Panc1 (cell line): ENCODE measurements around the gene CD4. TPM values are rescaled to one million over a fixed set of nuclear protein-coding genes. Genes with fewer than 3 reads are reported as not detected.

Experiments used
- ATAC-seq: fragments of 200-7000 bp; cut with Tn5 transposase; 2 replicates; pipeline ENCODE4 v1.9.1; 2020; ENCODE audit warnings: mild to moderate bottlenecking, moderate library complexity
- BruUV-seq: library from RNA; stranded (reverse); fragments of 400-500 nt; replicated peaks from 2 replicates; lab custom pipeline; 2021; lab: Mats Ljungman, UMichigan
- CTCF ChIA-PET: fragments of 300-600 bp; sonication (Branson Sonifier 250); formaldehyde crosslinking; loops from one replicate; lab custom pipeline; 2022; ENCODE audit warnings: antibody characterized with exemption; lab: Charles Lee
- POLR2A ChIA-PET: fragments of 300-600 bp; sonication (Branson Sonifier 250); formaldehyde crosslinking; loops from one replicate; lab custom pipeline; 2022; ENCODE audit warnings: antibody characterized with exemption; lab: Charles Lee
- DNase-seq: peaks from one replicate; pipeline ENCODE4 v3.0.0-alpha.2; 2010; ENCODE audit warnings: low read depth, low spot score
- H3K27ac ChIP-seq: 2 replicates; pipeline ENCODE4 v1.5.1; 2011; ENCODE audit warnings: mild to moderate bottlenecking, low read length, inconsistent platforms
- H3K27me3 ChIP-seq: fragments of 200-500 bp; sonication (Bioruptor generic); 2 replicates; pipeline ENCODE4 v1.6.0; 2014; ENCODE audit warnings: low read length, inconsistent platforms; ENCODE audit not compliant: control insufficient read depth, insufficient read depth
- H3K36me3 ChIP-seq: fragments of 200-500 bp; sonication (Bioruptor generic); 2 replicates; pipeline ENCODE4 v1.5.1; 2014; ENCODE audit warnings: inconsistent platforms, mild to moderate bottlenecking, low read length, moderate library complexity; ENCODE audit not compliant: control insufficient read depth, insufficient read depth
- H3K4me1 ChIP-seq: 2 replicates; pipeline ENCODE4 v1.5.1; 2011; ENCODE audit warnings: inconsistent platforms, mild to moderate bottlenecking, low read length, moderate library complexity; ENCODE audit not compliant: control insufficient read depth, insufficient read depth
- H3K4me3 ChIP-seq, 2 experiments: 2 replicates each; pipeline ENCODE4 v1.5.1; 2011 to 2012; ENCODE audit warnings: low read depth in 2 of 2, low read length in 2 of 2, mild to moderate bottlenecking in 2 of 2, inconsistent platforms in 1 of 2, moderate library complexity in 1 of 2
- H3K9me3 ChIP-seq: fragments of 200-500 bp; sonication (Bioruptor generic); 2 replicates; pipeline ENCODE4 v1.5.1; 2014; ENCODE audit warnings: low read depth, mild to moderate bottlenecking, inconsistent platforms, low read length, moderate library complexity; ENCODE audit not compliant: control insufficient read depth, insufficient read depth
- POLR2AphosphoS5 ChIP-seq: IDR thresholded peaks from 2 replicates; pipeline ENCODE4 v1.6.1; 2012; ENCODE audit warnings: mild to moderate bottlenecking, low read depth, low read length, moderate library complexity
- SIN3A ChIP-seq: IDR thresholded peaks from 2 replicates; pipeline ENCODE4 v1.6.1; 2012; ENCODE audit warnings: low read depth, mild to moderate bottlenecking, low read length, moderate library complexity, borderline replicate concordance; ENCODE audit not compliant: insufficient read depth
- TCF7L2 ChIP-seq: IDR thresholded peaks from 2 replicates; pipeline ENCODE4 v1.6.1; 2011; ENCODE audit warnings: mild to moderate bottlenecking, low read depth, low read length, inconsistent platforms
- in situ Hi-C: cut with HindIII; loops from 2 replicates; pipeline ENCODE4 v1.10.0; 2016; ENCODE audit warnings: low sequenced_read_pairs, low pct_unique_long_range_greater_than_20kb
- intact Hi-C: fragments of 100-400 bp; cut with micrococcal nuclease; formaldehyde crosslinking; loops from one replicate; pipeline ENCODE4 v1.10.0; 2022; ENCODE audit not compliant: unreplicated experiment
- total RNA-seq: library from RNA; stranded (reverse); gene quantifications from one replicate; pipeline ENCODE4 v1.2.1, GENCODE V29; 2021; ENCODE audit not compliant: unreplicated experiment
- TF ChIP-seq, protein P1 (sequence below): fragments of 450-650 bp; IDR thresholded peaks from 2 replicates; pipeline ENCODE4 v1.5.1; 2017; ENCODE audit warnings: mild to moderate bottlenecking
- TF ChIP-seq, protein P2 (sequence below), 2 experiments: IDR thresholded peaks; 2 replicates each; pipeline ENCODE4 v1.6.1; 2011 to 2012; ENCODE audit warnings: low read depth in 2 of 2, control low read depth in 1 of 2, low read length in 1 of 2, mild to moderate bottlenecking in 1 of 2, moderate library complexity in 1 of 2; ENCODE audit not compliant: insufficient read depth in 1 of 2

Gene CD4
- total RNA-seq, 1 experiment from 2014 or later, result 0.23 TPM

DNA sequence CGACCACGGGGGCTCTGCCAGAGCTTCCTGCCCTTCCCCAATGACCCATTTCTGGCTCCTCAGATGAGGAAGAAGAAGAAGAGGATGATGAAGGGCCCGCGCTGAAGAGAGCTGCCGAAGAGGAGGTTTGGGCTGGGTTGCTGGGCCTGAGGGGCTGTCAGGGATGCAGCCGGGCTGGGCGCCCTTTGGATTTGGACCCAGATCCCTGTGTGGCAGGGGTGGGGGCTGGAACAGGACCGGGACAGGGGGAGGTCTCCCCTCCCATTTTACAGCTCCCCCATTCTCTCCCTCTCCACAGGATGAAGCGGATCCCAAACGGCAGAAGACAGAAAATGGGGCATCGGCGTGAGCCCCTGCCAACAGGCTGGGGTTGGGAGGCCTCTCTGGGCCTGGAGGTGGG is 19.2 kb upstream of the CD4 start:
- TF ChIP-seq, protein P1, sequence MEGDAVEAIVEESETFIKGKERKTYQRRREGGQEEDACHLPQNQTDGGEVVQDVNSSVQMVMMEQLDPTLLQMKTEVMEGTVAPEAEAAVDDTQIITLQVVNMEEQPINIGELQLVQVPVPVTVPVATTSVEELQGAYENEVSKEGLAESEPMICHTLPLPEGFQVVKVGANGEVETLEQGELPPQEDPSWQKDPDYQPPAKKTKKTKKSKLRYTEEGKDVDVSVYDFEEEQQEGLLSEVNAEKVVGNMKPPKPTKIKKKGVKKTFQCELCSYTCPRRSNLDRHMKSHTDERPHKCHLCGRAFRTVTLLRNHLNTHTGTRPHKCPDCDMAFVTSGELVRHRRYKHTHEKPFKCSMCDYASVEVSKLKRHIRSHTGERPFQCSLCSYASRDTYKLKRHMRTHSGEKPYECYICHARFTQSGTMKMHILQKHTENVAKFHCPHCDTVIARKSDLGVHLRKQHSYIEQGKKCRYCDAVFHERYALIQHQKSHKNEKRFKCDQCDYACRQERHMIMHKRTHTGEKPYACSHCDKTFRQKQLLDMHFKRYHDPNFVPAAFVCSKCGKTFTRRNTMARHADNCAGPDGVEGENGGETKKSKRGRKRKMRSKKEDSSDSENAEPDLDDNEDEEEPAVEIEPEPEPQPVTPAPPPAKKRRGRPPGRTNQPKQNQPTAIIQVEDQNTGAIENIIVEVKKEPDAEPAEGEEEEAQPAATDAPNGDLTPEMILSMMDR, result no peak
- TF ChIP-seq SIN3A, result no peak
- no peak for TF ChIP-seq POLR2AphosphoS5
- TF ChIP-seq TCF7L2, result no peak
- TF ChIP-seq, protein P2, sequence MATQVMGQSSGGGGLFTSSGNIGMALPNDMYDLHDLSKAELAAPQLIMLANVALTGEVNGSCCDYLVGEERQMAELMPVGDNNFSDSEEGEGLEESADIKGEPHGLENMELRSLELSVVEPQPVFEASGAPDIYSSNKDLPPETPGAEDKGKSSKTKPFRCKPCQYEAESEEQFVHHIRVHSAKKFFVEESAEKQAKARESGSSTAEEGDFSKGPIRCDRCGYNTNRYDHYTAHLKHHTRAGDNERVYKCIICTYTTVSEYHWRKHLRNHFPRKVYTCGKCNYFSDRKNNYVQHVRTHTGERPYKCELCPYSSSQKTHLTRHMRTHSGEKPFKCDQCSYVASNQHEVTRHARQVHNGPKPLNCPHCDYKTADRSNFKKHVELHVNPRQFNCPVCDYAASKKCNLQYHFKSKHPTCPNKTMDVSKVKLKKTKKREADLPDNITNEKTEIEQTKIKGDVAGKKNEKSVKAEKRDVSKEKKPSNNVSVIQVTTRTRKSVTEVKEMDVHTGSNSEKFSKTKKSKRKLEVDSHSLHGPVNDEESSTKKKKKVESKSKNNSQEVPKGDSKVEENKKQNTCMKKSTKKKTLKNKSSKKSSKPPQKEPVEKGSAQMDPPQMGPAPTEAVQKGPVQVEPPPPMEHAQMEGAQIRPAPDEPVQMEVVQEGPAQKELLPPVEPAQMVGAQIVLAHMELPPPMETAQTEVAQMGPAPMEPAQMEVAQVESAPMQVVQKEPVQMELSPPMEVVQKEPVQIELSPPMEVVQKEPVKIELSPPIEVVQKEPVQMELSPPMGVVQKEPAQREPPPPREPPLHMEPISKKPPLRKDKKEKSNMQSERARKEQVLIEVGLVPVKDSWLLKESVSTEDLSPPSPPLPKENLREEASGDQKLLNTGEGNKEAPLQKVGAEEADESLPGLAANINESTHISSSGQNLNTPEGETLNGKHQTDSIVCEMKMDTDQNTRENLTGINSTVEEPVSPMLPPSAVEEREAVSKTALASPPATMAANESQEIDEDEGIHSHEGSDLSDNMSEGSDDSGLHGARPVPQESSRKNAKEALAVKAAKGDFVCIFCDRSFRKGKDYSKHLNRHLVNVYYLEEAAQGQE (IDR thresholded peaks at IDR 0.05; ENCODE audit: insufficient read depth in 1 of 2, low read depth in 2 of 2, low read length in 1 of 2), result no peak
- DNase-seq, result no peak
- Histone ChIP-seq H3K36me3 (peaks cover 2% of the 10 kb centered on the region), H3K27ac (no peak overlapping the region), H3K9me3 (no peaks in the 10 kb centered on the region), H3K4me3 (no peak overlapping the region), H3K27me3 (no peaks in the 10 kb centered on the region), H3K4me1 (peaks cover 32% of the 10 kb centered on the region)
- CTCF ChIA-PET, result no interaction called here
- POLR2A ChIA-PET, result no interaction called here
- no peak for ATAC-seq
- TSS peak; percentile 95 for BruUV-seq
- in situ Hi-C loops (no loop called here), intact Hi-C loops (no loop called here)

DNA sequence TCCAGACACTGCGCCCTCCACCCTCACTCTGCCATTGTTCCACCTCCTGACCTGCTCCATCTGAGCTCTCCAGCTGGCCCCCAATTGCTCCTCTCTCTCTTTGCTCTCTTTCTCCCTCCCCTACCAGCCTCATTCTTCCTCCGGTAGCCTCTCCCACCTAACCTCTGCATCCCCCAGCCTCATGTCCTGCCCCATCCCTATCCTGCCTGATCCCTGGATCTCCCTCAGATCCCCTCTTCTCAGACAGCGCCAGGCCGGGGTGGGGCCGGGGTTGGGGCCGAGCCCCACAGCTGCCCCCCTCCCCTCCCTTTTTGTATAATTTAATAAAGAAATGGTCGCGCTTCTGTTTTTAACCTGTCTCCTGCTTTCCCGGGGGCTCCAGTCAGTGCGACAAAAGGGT is 18.7 kb upstream of the CD4 start:
- no peak for DNase-seq
- ChIA-PET POLR2A (interaction anchor here (0.6 to 1.0 kb wide), 2 partner anchors 31 to 276 kb away, joined by 3 read pairs; no protein-coding TSS in a partner anchor), CTCF (no interaction called here)
- BruUV-seq, result no TSS peak
- in situ Hi-C loops, result no loop called here
- Histone ChIP-seq H3K27me3 (no peaks in the 10 kb centered on the region), H3K9me3 (no peaks in the 10 kb centered on the region), H3K36me3 (peaks cover 2% of the 10 kb centered on the region), H3K27ac (no peak overlapping the region), H3K4me1 (peaks cover 27% of the 10 kb centered on the region), H3K4me3 (no peak overlapping the region)
- intact Hi-C loops, result no loop called here
- TF ChIP-seq, protein P1, result no peak
- TF ChIP-seq POLR2AphosphoS5 (no peak), SIN3A (no peak)
- no peak for ATAC-seq
